Measurements from ENCODE around the gene MRAP2.

DNA sequence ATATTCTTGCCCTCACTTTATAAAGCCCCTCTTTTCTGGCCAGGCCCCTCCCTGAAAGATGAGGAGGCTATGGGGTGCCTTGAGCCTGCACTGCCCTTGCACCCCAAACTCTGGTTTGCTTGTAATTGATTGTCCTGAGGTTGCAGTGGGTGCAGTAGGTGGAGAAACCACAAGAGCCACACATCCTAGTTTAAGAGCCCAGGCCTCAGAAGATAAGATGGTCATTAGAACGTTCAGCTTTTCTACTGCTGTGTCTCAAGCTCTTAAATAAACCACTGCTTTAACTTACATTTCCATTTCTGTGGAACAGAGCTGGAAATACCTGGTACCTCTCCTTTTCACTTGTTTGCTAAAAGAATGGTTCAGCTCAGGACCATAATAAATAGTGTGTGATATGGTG, 9.0 kb downstream of the MRAP2 start:
- TF ChIP-seq, protein P1, sequence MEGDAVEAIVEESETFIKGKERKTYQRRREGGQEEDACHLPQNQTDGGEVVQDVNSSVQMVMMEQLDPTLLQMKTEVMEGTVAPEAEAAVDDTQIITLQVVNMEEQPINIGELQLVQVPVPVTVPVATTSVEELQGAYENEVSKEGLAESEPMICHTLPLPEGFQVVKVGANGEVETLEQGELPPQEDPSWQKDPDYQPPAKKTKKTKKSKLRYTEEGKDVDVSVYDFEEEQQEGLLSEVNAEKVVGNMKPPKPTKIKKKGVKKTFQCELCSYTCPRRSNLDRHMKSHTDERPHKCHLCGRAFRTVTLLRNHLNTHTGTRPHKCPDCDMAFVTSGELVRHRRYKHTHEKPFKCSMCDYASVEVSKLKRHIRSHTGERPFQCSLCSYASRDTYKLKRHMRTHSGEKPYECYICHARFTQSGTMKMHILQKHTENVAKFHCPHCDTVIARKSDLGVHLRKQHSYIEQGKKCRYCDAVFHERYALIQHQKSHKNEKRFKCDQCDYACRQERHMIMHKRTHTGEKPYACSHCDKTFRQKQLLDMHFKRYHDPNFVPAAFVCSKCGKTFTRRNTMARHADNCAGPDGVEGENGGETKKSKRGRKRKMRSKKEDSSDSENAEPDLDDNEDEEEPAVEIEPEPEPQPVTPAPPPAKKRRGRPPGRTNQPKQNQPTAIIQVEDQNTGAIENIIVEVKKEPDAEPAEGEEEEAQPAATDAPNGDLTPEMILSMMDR (IDR thresholded peaks at IDR 0.05): no peak
- no peak for TF ChIP-seq ZFX (IDR thresholded peaks at IDR 0.05; ENCODE audit: borderline replicate concordance)

All from 22Rv1 (cell line).